ENCODE measurements around the gene GSTK1.

Gene GSTK1

GRCh38 chr7:143221737-143222136 is 41.5 kb upstream of the GSTK1 start, which contains the start of gene TAS2R40:
Gene TAS2R40 (plus strand): TSS chr7:143222037. CDS start chr7:143222079, 42 bp downstream.
- no peak for DNase-seq (ENCODE audit: low read depth)
- no peak within 1 kb of the TSS for H3K4me3 ChIP-seq (ENCODE audit: low read depth, low read length)
- TF ChIP-seq, protein P1, sequence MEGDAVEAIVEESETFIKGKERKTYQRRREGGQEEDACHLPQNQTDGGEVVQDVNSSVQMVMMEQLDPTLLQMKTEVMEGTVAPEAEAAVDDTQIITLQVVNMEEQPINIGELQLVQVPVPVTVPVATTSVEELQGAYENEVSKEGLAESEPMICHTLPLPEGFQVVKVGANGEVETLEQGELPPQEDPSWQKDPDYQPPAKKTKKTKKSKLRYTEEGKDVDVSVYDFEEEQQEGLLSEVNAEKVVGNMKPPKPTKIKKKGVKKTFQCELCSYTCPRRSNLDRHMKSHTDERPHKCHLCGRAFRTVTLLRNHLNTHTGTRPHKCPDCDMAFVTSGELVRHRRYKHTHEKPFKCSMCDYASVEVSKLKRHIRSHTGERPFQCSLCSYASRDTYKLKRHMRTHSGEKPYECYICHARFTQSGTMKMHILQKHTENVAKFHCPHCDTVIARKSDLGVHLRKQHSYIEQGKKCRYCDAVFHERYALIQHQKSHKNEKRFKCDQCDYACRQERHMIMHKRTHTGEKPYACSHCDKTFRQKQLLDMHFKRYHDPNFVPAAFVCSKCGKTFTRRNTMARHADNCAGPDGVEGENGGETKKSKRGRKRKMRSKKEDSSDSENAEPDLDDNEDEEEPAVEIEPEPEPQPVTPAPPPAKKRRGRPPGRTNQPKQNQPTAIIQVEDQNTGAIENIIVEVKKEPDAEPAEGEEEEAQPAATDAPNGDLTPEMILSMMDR (conservative IDR thresholded peaks at IDR 0.05; ENCODE audit: low read depth, low read length) = no peak

DNA sequence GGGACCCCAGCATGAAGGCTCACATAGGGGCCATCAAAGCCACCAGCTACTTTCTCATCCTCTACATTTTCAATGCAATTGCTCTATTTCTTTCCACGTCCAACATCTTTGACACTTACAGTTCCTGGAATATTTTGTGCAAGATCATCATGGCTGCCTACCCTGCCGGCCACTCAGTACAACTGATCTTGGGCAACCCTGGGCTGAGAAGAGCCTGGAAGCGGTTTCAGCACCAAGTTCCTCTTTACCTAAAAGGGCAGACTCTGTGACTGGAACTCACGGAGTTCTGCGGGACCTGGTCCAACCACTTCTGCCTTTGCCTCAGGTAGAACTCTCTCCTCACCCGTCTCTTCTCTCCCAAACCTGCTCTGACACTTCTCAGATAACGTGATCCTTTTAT is 40.5 kb upstream of the GSTK1 start:
- no peak for DNase-seq (ENCODE audit: low read depth)
- no peak overlapping the region for H3K4me3 ChIP-seq (ENCODE audit: low read depth, low read length)
- TF ChIP-seq, protein P1 (conservative IDR thresholded peaks at IDR 0.05; ENCODE audit: low read depth, low read length) = no peak

DNA sequence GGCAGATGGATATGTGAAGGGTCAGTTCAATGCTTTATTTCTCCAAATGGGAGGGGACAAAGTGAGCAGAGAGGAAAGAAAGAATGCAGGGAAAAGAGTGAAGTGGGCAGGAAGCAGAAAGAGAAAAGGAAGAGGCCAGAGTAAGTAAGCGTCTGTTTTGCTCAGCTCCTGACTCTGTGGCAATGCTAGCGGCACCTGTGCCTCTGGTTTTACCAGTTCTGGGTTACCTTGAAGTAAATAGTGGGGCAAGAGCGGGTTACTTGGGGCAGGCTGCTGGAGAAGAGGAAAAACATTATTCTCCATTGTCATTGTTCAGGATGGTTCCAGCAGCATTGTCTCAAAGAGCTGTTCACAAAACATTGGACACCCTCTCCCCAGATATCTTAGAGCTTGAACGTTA is 39.5 kb upstream of the GSTK1 start:
- no peak overlapping the region for H3K4me3 ChIP-seq (ENCODE audit: low read depth, low read length)
- TF ChIP-seq, protein P1 (conservative IDR thresholded peaks at IDR 0.05; ENCODE audit: low read depth, low read length) = no peak
- DNase-seq (ENCODE audit: low read depth) = no peak

GRCh38 chr7:143225047-143225446 is 38.2 kb upstream of the GSTK1 start:
- H3K4me3 ChIP-seq (ENCODE audit: low read depth, low read length) = no peak overlapping the region
- TF ChIP-seq, protein P1 (conservative IDR thresholded peaks at IDR 0.05; ENCODE audit: low read depth, low read length) = no peak
- no peak for DNase-seq (ENCODE audit: low read depth)

DNA sequence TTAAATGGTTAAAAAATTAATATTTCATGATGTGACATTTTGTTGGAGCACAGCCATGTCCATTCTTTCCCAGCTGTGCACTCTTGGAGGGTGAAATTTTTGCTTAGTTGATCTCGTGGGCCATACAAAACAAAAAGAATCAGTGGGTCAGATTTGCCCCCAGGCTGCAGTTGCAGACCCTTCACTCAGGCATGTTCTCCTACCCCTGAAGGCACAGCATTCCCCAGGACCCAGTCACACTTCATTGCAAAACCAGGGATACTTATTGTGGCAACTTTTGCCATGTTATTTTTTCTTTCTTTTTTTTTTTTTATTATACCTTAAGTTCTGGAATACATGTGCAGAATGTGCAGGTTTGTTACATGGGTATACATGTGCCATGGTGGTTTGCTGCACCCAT is 35.4 kb upstream of the GSTK1 start:
- DNase-seq (ENCODE audit: low read depth) = no peak
- TF ChIP-seq, protein P1 (conservative IDR thresholded peaks at IDR 0.05; ENCODE audit: low read depth, low read length) = no peak
- no peak overlapping the region for H3K4me3 ChIP-seq (ENCODE audit: low read depth, low read length)

DNA sequence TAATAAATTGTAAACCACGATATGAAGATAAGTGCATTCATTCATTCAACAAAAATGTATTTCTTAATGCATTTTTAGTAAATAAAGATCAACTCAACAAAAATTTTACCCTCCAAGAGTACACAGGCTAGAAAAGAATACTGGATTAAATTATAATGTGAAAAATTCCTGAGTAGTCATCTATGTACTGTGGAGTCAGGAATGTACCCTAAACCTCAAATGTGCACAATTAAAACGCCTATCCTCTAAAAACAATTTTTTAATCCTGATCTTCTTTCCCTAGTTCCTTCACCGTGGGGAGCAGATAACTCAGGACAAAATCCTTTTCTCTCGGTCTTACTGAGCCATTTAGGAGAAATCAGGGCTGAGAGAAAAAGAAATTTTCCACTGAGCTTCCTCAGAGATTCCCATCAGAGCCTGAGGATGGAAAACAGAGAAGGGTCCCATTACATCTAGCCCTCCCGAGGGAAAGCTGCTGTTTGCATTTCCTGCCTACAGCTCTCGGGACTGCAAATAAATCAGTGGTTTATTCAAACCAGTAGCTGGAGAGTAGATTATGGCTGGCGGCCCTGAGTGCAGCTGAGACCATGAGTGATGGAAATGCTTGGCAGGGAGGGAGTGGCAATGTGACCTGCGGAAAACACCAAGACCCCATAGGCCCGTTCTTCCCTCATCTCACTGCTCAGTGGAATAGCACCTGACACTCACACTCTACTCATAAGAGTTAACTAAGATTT is 34.0 kb upstream of the GSTK1 start:
- TF ChIP-seq, protein P1 (conservative IDR thresholded peaks at IDR 0.05; ENCODE audit: low read depth, low read length) = no peak
- DNase-seq (ENCODE audit: low read depth) = no peak
- H3K4me3 ChIP-seq (ENCODE audit: low read depth, low read length) = no peak overlapping the region

Data from choroid plexus epithelial cell (primary cell).